ENCODE measurements around the gene KDELR3. TPM values are rescaled to one million over a fixed set of nuclear protein-coding genes. Genes with fewer than 3 reads are reported as not detected.
A peak's percentile ranks its signal among the peaks of the same experiment; 100 is the strongest.

The KDELR3 gene
- total and polyA plus RNA-seq, 2 of the 8 experiments (the other 6 are each of a cell fraction or from before 2014, with no cell fraction given) = 7.9 to 13.0 TPM

DNA sequence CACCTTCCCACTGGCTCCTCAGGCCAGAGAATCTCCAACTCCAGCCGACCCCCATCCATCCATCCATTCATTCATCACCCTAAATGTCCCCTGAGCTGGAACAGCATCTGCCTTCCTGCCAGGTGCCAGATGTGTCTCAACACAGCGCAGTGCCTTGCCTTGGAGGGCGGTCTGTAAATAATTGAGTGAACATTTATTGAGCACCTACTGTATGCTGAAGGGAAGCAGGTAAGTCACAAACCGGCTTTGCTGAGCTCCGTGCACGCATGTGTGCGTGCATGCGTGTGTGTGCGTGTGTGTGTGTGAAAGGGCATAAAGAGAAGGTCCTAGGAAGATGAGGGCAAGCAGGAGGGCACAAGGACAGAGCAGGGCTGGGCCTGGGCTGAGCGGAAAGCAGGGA is 23.1 kb upstream of the KDELR3 start:
- Histone ChIP-seq H2BK12ac (ENCODE audit: low read depth, low read length) (no peak overlapping the region), H4K8ac (ENCODE audit: extremely low read depth, insufficient read depth, low read length) (no peak overlapping the region), H3K9ac (replicated peaks in 1 of 4; ENCODE audit: extremely low read depth in 1 of 4, low read depth in 3 of 4, low read length in 3 of 4) (no peak overlapping the region), H4K20me1 (replicated peaks in 1 of 2; ENCODE audit: control insufficient read depth in 1 of 2, insufficient read depth in 2 of 2, low read length in 2 of 2) (peaks cover 0 to 4% of the 10 kb centered on the region in 2 experiments), H3K18ac (ENCODE audit: extremely low read depth, low read length) (no peak overlapping the region), H2BK15ac (ENCODE audit: low read length) (no peak overlapping the region), H3K14ac (ENCODE audit: insufficient read length) (no peak overlapping the region), H3K27me3 (replicated peaks in 1 of 4; ENCODE audit: control insufficient read depth in 3 of 4, extremely low read depth in 1 of 4, insufficient read depth in 3 of 4, low read length in 3 of 4) (no peaks in the 10 kb centered on the region), H3K4me1 (replicated peaks in 1 of 4; ENCODE audit: control insufficient read depth in 3 of 4, insufficient read depth in 4 of 4, low read length in 3 of 4) (no peaks in the 10 kb centered on the region; a peak in 1 of 7 replicates), H2BK20ac (ENCODE audit: low read length) (no peak overlapping the region), H3K79me2 (ENCODE audit: control insufficient read depth in 1 of 2, insufficient read depth in 2 of 2, low read length in 2 of 2) (no peaks in the 10 kb centered on the region), H3K4me2 (ENCODE audit: insufficient read depth in 1 of 2, low read depth in 2 of 2, low read length in 2 of 2) (no peak overlapping the region), H3K23ac (ENCODE audit: insufficient read length) (no peak overlapping the region), H3K79me1 (ENCODE audit: low read depth, low read length) (no peaks in the 10 kb centered on the region), H3K56ac (replicated peaks; ENCODE audit: insufficient read length, low read depth, low read length) (no peak overlapping the region), H2BK120ac (replicated peaks; ENCODE audit: low read depth, low read length) (no peak overlapping the region), H2AK5ac (ENCODE audit: low read depth, low read length) (no peak overlapping the region), H3K36me3 (ENCODE audit: control insufficient read depth in 2 of 4, insufficient read depth in 4 of 4, low read length in 3 of 4) (no peaks in the 10 kb centered on the region), H3K4ac (replicated peaks; ENCODE audit: insufficient read length, low read depth, low read length) (peak overlapping the region; percentile 25), H3K27ac (ENCODE audit: low read depth, low read length) (no peak overlapping the region), H3K4me3 (ENCODE audit: extremely low read depth in 1 of 4, insufficient read depth in 2 of 4, low read depth in 3 of 4, low read length in 4 of 4) (no peak overlapping the region), H3K9me3 (ENCODE audit: insufficient read depth in 2 of 2, low read depth in 1 of 2, low read length in 1 of 2) (no peaks in the 10 kb centered on the region), H3K23me2 (ENCODE audit: low read depth, low read length) (no peaks in the 10 kb centered on the region), H2BK5ac (ENCODE audit: low read depth, low read length) (no peak overlapping the region), H4K5ac (ENCODE audit: insufficient read length, low read depth, low read length) (no peak overlapping the region), H2AFZ (ENCODE audit: low read length) (no peak overlapping the region), H4K91ac (replicated peaks; ENCODE audit: insufficient read length, low read length) (no peak overlapping the region)
- ChIA-PET POLR2A (ENCODE audit: partially characterized antibody) (interaction anchor here (1.5 to 3.3 kb wide), 4 partner anchors 8 to 47 kb away, joined by 3 to 11 read pairs (median 4); no protein-coding TSS in a partner anchor), CTCF (ENCODE audit: partially characterized antibody) (interaction anchor here (1.2 to 7.4 kb wide), 2 partner anchors 8 to 10 kb away, joined by 5 to 78 read pairs; no protein-coding TSS in a partner anchor)
- DNase-seq (ENCODE audit: low read depth in 1 of 2, low spot score in 2 of 2) (no peak), FAIRE-seq (no peak)
- 90% methylated on average over 10 of the region's 10 CpGs; no CpG with 5 or more reads in 1 of the 2 experiments for WGBS, 2 experiments (ENCODE audit: extremely low coverage in 1 of 2, insufficient coverage in 1 of 2, insufficient read length in 1 of 2, insufficient replicate concordance in 2 of 2, low coverage in 1 of 2, low lambda C conversion rate in 2 of 2, missing lambda C conversion rate in 1 of 2)
- no peak for TF ChIP-seq BCL11A (IDR thresholded peaks at IDR 0.05; ENCODE audit: low read depth in 2 of 2, low read length in 2 of 2)
- TF ChIP-seq TAF1 (IDR thresholded peaks at IDR 0.05; ENCODE audit: low read depth, low read length) = no peak
- TF ChIP-seq SP1 (IDR thresholded peaks at IDR 0.05; ENCODE audit: low read depth, low read length) = no peak
- no peak for TF ChIP-seq SP4 (IDR thresholded peaks at IDR 0.05; ENCODE audit: low read length)
- no peak for TF ChIP-seq CHD2 (IDR thresholded peaks at IDR 0.05; ENCODE audit: low read length)
- no peak for TF ChIP-seq CTBP2 (IDR thresholded peaks at IDR 0.05; ENCODE audit: borderline replicate concordance, insufficient read depth, insufficient read length, low read length)
- TF ChIP-seq POLR2A (IDR thresholded peaks at IDR 0.05; ENCODE audit: control extremely low read depth in 1 of 2, low read depth in 2 of 2, low read length in 2 of 2) = no peak
- no peak for TF ChIP-seq CREB1 (IDR thresholded peaks at IDR 0.05)
- TF ChIP-seq, protein P1, sequence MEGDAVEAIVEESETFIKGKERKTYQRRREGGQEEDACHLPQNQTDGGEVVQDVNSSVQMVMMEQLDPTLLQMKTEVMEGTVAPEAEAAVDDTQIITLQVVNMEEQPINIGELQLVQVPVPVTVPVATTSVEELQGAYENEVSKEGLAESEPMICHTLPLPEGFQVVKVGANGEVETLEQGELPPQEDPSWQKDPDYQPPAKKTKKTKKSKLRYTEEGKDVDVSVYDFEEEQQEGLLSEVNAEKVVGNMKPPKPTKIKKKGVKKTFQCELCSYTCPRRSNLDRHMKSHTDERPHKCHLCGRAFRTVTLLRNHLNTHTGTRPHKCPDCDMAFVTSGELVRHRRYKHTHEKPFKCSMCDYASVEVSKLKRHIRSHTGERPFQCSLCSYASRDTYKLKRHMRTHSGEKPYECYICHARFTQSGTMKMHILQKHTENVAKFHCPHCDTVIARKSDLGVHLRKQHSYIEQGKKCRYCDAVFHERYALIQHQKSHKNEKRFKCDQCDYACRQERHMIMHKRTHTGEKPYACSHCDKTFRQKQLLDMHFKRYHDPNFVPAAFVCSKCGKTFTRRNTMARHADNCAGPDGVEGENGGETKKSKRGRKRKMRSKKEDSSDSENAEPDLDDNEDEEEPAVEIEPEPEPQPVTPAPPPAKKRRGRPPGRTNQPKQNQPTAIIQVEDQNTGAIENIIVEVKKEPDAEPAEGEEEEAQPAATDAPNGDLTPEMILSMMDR (IDR thresholded peaks at IDR 0.05; ENCODE audit: control extremely low read depth in 1 of 3, insufficient read depth in 1 of 3, low read depth in 1 of 3, low read length in 3 of 3) = no peak
